BJ (cell line): ENCODE measurements around the gene HTR7. TPM values are rescaled to one million over a fixed set of nuclear protein-coding genes. Genes with fewer than 3 reads are reported as not detected.

ENCODE experiments used
- CTCF ChIA-PET: fragments of 350-600 bp; formaldehyde crosslinking; extraction: SDS; loops from one replicate; lab custom pipeline; 2021; ENCODE audit warnings: antibody characterized with exemption, inconsistent platforms; lab: Yijun Ruan, JAX
- POLR2A ChIA-PET: fragments of 300-600 bp; sonication (Branson Sonifier 250); formaldehyde crosslinking; extraction: SDS; loops from one replicate; lab custom pipeline; 2021; ENCODE audit warnings: antibody characterized with exemption; lab: Charles Lee
- DNase-seq: peaks from one replicate; pipeline ENCODE4 v3.0.0-alpha.2; 2011; ENCODE audit warnings: low read depth
- H3K27me3 ChIP-seq: 2 replicates; pipeline ENCODE4 v1.6.0; 2011; ENCODE audit warnings: low read length; ENCODE audit not compliant: control insufficient read depth, insufficient read depth
- H3K36me3 ChIP-seq: 2 replicates; pipeline ENCODE4 v1.5.1; 2011; ENCODE audit warnings: low read length; ENCODE audit not compliant: control insufficient read depth, insufficient read depth
- H3K4me3 ChIP-seq: 2 replicates; pipeline ENCODE4 v1.5.1; 2011; ENCODE audit warnings: low read depth, mild to moderate bottlenecking, control low read depth, low read length
- CTCF ChIP-seq: IDR thresholded peaks from 2 replicates; pipeline ENCODE4 v1.5.1; 2011; ENCODE audit warnings: low read depth, mild to moderate bottlenecking, control low read depth, inconsistent platforms, low read length, moderate library complexity; ENCODE audit not compliant: insufficient read depth
- polyA plus RNA-seq: library from polyadenylated mRNA; depleted of rRNA; stranded (reverse); fragments of >200 nt; gene quantifications from 2 replicates; pipeline ENCODE4 v1.2.3, GENCODE V29; 2011

The HTR7 gene
- polyA plus RNA-seq, 1 experiment, result 0.16 TPM

- H3K27me3 ChIP-seq, result no peaks in the 10 kb centered on the region
- H3K36me3 ChIP-seq, result no peaks in the 10 kb centered on the region
- H3K4me3 ChIP-seq, result no peak overlapping the region
- TF ChIP-seq CTCF, result no peak
- no peak for DNase-seq
- CTCF ChIA-PET, result interaction anchor here (0.6 to 1.4 kb wide), 5 partner anchors 8 to 46 kb away, joined by 3 to 5 read pairs (median 3); no protein-coding TSS in a partner anchor
- POLR2A ChIA-PET, result interaction anchor here (0.5 kb wide), 1 partner anchor 33 kb away, joined by 3 read pairs; no protein-coding TSS in a partner anchor
Observed at GRCh38 chr10:90806677-90807076, 51.2 kb downstream of the HTR7 start.

- TF ChIP-seq CTCF, result no peak
Observed at GRCh38 chr10:90805206-90805605, 52.6 kb downstream of the HTR7 start.

DNA sequence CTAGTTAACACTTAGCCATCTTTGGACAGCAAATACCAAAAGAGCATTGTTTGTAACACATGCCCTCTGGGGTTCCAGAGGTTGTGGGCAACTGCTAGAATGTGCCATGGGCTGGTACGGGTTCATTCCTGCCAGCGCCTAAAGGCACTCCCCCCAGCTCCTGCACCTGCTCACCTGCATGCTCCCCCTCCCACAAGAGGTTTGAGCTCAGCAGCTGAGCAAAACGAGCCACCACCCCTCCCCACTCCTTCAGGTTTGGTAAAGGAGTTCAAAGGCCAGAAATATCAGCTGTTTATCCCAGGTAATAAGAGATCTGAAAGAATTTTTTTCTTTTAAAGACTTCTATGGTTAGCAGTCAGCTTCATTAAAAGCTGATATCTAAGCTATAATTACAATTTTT, 53.5 kb downstream of the HTR7 start:
- ChIA-PET CTCF (interaction anchor here (1.2 kb wide), 1 partner anchor 17 kb away, joined by 3 read pairs; no protein-coding TSS in a partner anchor), POLR2A (no interaction called here)
- no peak overlapping the region for H3K4me3 ChIP-seq
- H3K27me3 ChIP-seq, result no peaks in the 10 kb centered on the region
- no peaks in the 10 kb centered on the region for H3K36me3 ChIP-seq
- no peak for DNase-seq
- TF ChIP-seq CTCF, result no peak

More at GRCh38 chr10:90805206-90805605, 52.6 kb downstream of the HTR7 start:
- ChIA-PET CTCF (interaction anchor here (1.2 kb wide), 1 partner anchor 17 kb away, joined by 3 read pairs; no protein-coding TSS in a partner anchor), POLR2A (no interaction called here)
- H3K4me3 ChIP-seq, result no peak overlapping the region
- no peaks in the 10 kb centered on the region for H3K27me3 ChIP-seq
- no peaks in the 10 kb centered on the region for H3K36me3 ChIP-seq
- no peak for DNase-seq

GRCh38 chr10:90801608-90802007, 56.2 kb downstream of the HTR7 start:
- DNase-seq, result no peak
- H3K27me3 ChIP-seq, result no peaks in the 10 kb centered on the region
- ChIA-PET POLR2A (no interaction called here), CTCF (interaction anchor here (1.4 to 1.8 kb wide), 2 partner anchors 13 to 57 kb away, joined by 3 to 9 read pairs; no protein-coding TSS in a partner anchor)
- no peaks in the 10 kb centered on the region for H3K36me3 ChIP-seq
- no peak for TF ChIP-seq CTCF
- H3K4me3 ChIP-seq, result no peak overlapping the region

DNA sequence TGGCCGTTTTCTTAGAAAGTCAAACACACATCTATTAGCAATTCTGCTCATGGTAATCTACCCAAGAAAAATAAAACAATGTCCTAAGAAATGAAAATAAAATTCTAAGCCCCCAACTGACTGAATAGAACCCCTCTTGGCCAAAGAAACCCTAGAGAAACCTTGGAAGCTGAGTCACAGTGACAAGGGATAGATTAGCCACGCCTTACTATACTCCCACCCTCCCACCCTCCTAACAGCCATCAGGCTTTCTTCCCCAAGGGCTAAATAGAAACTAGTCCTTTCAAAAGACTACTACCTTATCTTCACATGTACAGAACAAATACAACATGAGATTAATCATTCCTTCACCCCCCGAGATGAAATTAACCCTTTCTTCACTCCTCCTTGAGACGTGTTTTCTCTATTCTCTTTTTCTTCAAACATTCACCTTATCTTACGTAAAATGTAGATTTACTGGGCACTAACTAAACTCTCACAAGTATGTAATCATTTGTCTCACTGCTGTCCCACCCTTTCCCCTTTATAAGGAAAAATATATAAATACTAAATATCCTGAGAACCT, 57.5 kb downstream of the HTR7 start:
- Histone ChIP-seq H3K36me3 (no peaks in the 10 kb centered on the region), H3K4me3 (no peak overlapping the region), H3K27me3 (no peaks in the 10 kb centered on the region)
- ChIA-PET CTCF (interaction anchor here (1.4 to 1.8 kb wide), 2 partner anchors 12 to 59 kb away, joined by 3 to 9 read pairs; no protein-coding TSS in a partner anchor), POLR2A (no interaction called here)
- no peak for TF ChIP-seq CTCF
- no peak for DNase-seq
